Measurements from ENCODE around the gene SLAMF1. TPM values are rescaled to one million over a fixed set of nuclear protein-coding genes. Genes with fewer than 3 reads are reported as not detected.

The SLAMF1 gene
- total RNA-seq, 1 donor from 2014 or later: 6.9 TPM

- Histone ChIP-seq H3K9me3 (no peaks in the 10 kb centered on the region), H3K4me3 (no peak overlapping the region), H3K27me3 (no peaks in the 10 kb centered on the region), H3K36me3 (no peaks in the 10 kb centered on the region), H3K4me1 (no peaks in the 10 kb centered on the region), H3K27ac (peak overlapping the region; percentile 33)
- no peak for DNase-seq (ENCODE audit: extremely low spot score in 2 of 2)
- intact Hi-C loops (cut with DNase I): no loop called here
- no peak for TF ChIP-seq CTCF (IDR thresholded peaks at IDR 0.05)
- no peak for TF ChIP-seq POLR2A (IDR thresholded peaks at IDR 0.05)
- no peak for TF ChIP-seq POLR2AphosphoS5 (IDR thresholded peaks at IDR 0.05; ENCODE audit: insufficient read depth in 1 of 2, low read depth in 1 of 2)
Observed at GRCh38 chr1:160665330-160666078, 18.7 kb upstream of the SLAMF1 start.

GRCh38 chr1:160664573-160665051 lies 17.8 kb upstream of the SLAMF1 start:
- no peak overlapping the region for H3K27ac ChIP-seq
- intact Hi-C loops (cut with DNase I): no loop called here

GRCh38 chr1:160662910-160663309 lies 16.1 kb upstream of the SLAMF1 start:
- TF ChIP-seq POLR2AphosphoS5 (IDR thresholded peaks at IDR 0.05; ENCODE audit: insufficient read depth in 1 of 2, low read depth in 1 of 2) (no peak), CTCF (IDR thresholded peaks at IDR 0.05) (no peak), POLR2A (IDR thresholded peaks at IDR 0.05) (no peak)
- no peak overlapping the region for H3K4me3 ChIP-seq
- DNase-seq (ENCODE audit: extremely low spot score in 2 of 2): no peak
- no peaks in the 10 kb centered on the region for H3K9me3 ChIP-seq
- intact Hi-C loops (cut with DNase I): no loop called here
- H3K36me3 ChIP-seq: no peaks in the 10 kb centered on the region
- H3K27me3 ChIP-seq: no peaks in the 10 kb centered on the region
- H3K27ac ChIP-seq: no peak overlapping the region
- no peaks in the 10 kb centered on the region for H3K4me1 ChIP-seq

More at GRCh38 chr1:160664573-160665051, 17.8 kb upstream of the SLAMF1 start:
- no peaks in the 10 kb centered on the region for H3K27me3 ChIP-seq
- no peak for DNase-seq (ENCODE audit: extremely low spot score in 2 of 2)
- no peaks in the 10 kb centered on the region for H3K9me3 ChIP-seq
- H3K4me3 ChIP-seq: no peak overlapping the region
- no peaks in the 10 kb centered on the region for H3K36me3 ChIP-seq
- TF ChIP-seq POLR2A (IDR thresholded peaks at IDR 0.05) (no peak), CTCF (IDR thresholded peaks at IDR 0.05) (no peak), POLR2AphosphoS5 (IDR thresholded peaks at IDR 0.05; ENCODE audit: insufficient read depth in 1 of 2, low read depth in 1 of 2) (no peak)
- no peaks in the 10 kb centered on the region for H3K4me1 ChIP-seq

- Histone ChIP-seq H3K4me3 (no peak overlapping the region), H3K4me1 (no peaks in the 10 kb centered on the region), H3K36me3 (no peaks in the 10 kb centered on the region), H3K27me3 (no peaks in the 10 kb centered on the region), H3K9me3 (no peaks in the 10 kb centered on the region), H3K27ac (no peak overlapping the region)
- DNase-seq (ENCODE audit: extremely low spot score in 2 of 2): no peak
- intact Hi-C loops (cut with DNase I): no loop called here
- no peak for TF ChIP-seq POLR2A (IDR thresholded peaks at IDR 0.05)
- no peak for TF ChIP-seq POLR2AphosphoS5 (IDR thresholded peaks at IDR 0.05; ENCODE audit: insufficient read depth in 1 of 2, low read depth in 1 of 2)
- TF ChIP-seq CTCF (IDR thresholded peaks at IDR 0.05): no peak
Observed at GRCh38 chr1:160659566-160659965, 12.7 kb upstream of the SLAMF1 start.

GRCh38 chr1:160658814-160659193 lies 12.0 kb upstream of the SLAMF1 start:
- Histone ChIP-seq H3K9me3 (no peaks in the 10 kb centered on the region), H3K27me3 (no peaks in the 10 kb centered on the region), H3K4me3 (no peak overlapping the region), H3K4me1 (no peaks in the 10 kb centered on the region), H3K27ac (no peak overlapping the region), H3K36me3 (no peaks in the 10 kb centered on the region)
- intact Hi-C loops (cut with DNase I): no loop called here
- TF ChIP-seq CTCF (IDR thresholded peaks at IDR 0.05) (no peak), POLR2A (IDR thresholded peaks at IDR 0.05) (no peak), POLR2AphosphoS5 (IDR thresholded peaks at IDR 0.05; ENCODE audit: insufficient read depth in 1 of 2, low read depth in 1 of 2) (no peak)
- DNase-seq (ENCODE audit: extremely low spot score in 2 of 2): peak in 1 of 2 donors; percentile 60

All from vagina (tissue), 2 donors.